Gastrocnemius medialis (tissue), 4 donors: ENCODE measurements around the gene ANXA9. TPM values are rescaled to one million over a fixed set of nuclear protein-coding genes. Genes with fewer than 3 reads are reported as not detected.
A peak's percentile ranks its signal among the peaks of the same experiment; 100 is the strongest.

Source experiments
- ATAC-seq, 2 donors: fragments of 150-250 bp; one replicate each; pipeline ENCODE4 v1.9.1; 2016
- DNase-seq, 2 donors: peaks; one replicate each; pipeline ENCODE4 v3.0.0-alpha.2; 2019
- H3K27ac ChIP-seq, 4 donors: fragments of 200-600 bp; sonication (generic); 1 replicate in 1 of 4; 2 replicates in 3 of 4; pipeline ENCODE4 v1.5.1; 2016 to 2018; ENCODE audit warnings: mild to moderate bottlenecking in 2 of 4, moderate library complexity in 1 of 4
- H3K27me3 ChIP-seq, 3 donors: fragments of 200-600 bp; sonication (generic) in 2 of 3; 1 replicate in 1 of 3; 2 replicates in 2 of 3; pipeline versions ENCODE4 v1.5.1 to v1.6.0; 2016 to 2019; ENCODE audit warnings: mild to moderate bottlenecking in 1 of 3, moderate library complexity in 1 of 3
- H3K36me3 ChIP-seq, 2 donors: fragments of 200-600 bp; sonication (generic) in 1 of 2; one replicate each; pipeline ENCODE4 v1.5.1; 2017 to 2018
- H3K4me1 ChIP-seq, 2 donors: fragments of 200-600 bp; sonication (generic) in 1 of 2; one replicate each; pipeline ENCODE4 v1.5.1; 2016 to 2017; ENCODE audit warnings: mild to moderate bottlenecking in 2 of 2
- H3K4me3 ChIP-seq, 4 donors: fragments of 200-600 bp; sonication (generic) in 3 of 4; 1 replicate in 1 of 4; 2 replicates in 3 of 4; pipeline ENCODE4 v1.5.1; 2016 to 2019; ENCODE audit warnings: mild to moderate bottlenecking in 2 of 4
- H3K9me3 ChIP-seq, 3 donors: fragments of 200-600 bp; sonication (generic) in 2 of 3; 1 replicate in 1 of 3; 2 replicates in 2 of 3; pipeline ENCODE4 v1.5.1; 2016 to 2019
- POLR2A ChIP-seq, 2 donors: fragments of 450-650 bp; IDR thresholded peaks; one replicate each; pipeline ENCODE4 v1.6.1; 2017; ENCODE audit warnings: antibody characterized with exemption in 2 of 2, mild to moderate bottlenecking in 2 of 2, moderate library complexity in 2 of 2
- in situ Hi-C, 4 donors: fragments of 200-750 bp; cut with MboI; loops; one replicate each; pipeline versions ENCODE4 v1.15.0 to v1.8.0; 2017; ENCODE audit warnings: low sequenced_read_pairs in 4 of 4
- intact Hi-C: fragments of 100-400 bp; cut with DNase I; formaldehyde crosslinking; loops from one replicate; pipeline ENCODE4 v1.15.1; 2023; ENCODE audit warnings: low total_unique reads
- total RNA-seq, 4 donors: library from RNA; depleted of rRNA; stranded (reverse); fragments of >200 nt; gene quantifications; one replicate each; pipeline versions ENCODE4 v1.1.0 to v1.2.3, GENCODE V29; 2016
- TF ChIP-seq, protein P1 (sequence below), 5 experiments: fragments of 450-650 bp in 3 of 5; fragments of 200-600 bp in 2 of 5; sonication (generic) in 2 of 5; IDR thresholded peaks in 4 of 5; conservative IDR thresholded peaks in 1 of 5; 1 replicate in 4 of 5; 2 replicates in 1 of 5; pipeline ENCODE4 v1.5.1; 2016 to 2019; ENCODE audit warnings: antibody characterized with exemption in 5 of 5, mild to moderate bottlenecking in 3 of 5, moderate library complexity in 3 of 5

ANXA9 gene
- total RNA-seq, 4 donors from 2014 or later = not detected

DNA sequence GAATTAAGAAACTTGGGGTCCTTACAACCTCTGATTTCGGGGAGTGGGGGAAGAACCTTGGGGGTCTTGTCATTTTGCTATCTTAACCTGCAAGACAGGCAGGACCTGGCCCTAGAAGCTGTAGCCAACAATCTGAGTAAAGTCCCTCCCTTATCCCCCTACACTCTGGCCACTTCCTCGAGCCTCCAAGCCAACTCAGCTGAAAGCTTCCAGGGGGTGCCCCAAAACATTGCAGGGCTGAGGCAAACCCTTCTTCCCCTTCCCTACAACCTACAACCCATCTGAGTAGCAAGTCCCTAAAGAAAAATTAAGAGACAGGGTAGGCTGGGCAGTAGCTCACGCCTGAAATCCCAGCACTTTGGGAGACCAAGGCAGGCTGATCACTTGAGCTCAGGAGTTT, 12.5 kb upstream of the ANXA9 start:
- no peak overlapping the region for H3K27ac ChIP-seq
- TF ChIP-seq, protein P1, sequence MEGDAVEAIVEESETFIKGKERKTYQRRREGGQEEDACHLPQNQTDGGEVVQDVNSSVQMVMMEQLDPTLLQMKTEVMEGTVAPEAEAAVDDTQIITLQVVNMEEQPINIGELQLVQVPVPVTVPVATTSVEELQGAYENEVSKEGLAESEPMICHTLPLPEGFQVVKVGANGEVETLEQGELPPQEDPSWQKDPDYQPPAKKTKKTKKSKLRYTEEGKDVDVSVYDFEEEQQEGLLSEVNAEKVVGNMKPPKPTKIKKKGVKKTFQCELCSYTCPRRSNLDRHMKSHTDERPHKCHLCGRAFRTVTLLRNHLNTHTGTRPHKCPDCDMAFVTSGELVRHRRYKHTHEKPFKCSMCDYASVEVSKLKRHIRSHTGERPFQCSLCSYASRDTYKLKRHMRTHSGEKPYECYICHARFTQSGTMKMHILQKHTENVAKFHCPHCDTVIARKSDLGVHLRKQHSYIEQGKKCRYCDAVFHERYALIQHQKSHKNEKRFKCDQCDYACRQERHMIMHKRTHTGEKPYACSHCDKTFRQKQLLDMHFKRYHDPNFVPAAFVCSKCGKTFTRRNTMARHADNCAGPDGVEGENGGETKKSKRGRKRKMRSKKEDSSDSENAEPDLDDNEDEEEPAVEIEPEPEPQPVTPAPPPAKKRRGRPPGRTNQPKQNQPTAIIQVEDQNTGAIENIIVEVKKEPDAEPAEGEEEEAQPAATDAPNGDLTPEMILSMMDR (IDR thresholded peaks at IDR 0.05 in 4 of 5, conservative IDR thresholded peaks at IDR 0.05 in 1 of 5) = no peak
- TF ChIP-seq POLR2A (IDR thresholded peaks at IDR 0.05) = no peak
- H3K4me3 ChIP-seq = no peak overlapping the region
- DNase-seq (no peak), ATAC-seq (no peak)
- intact Hi-C loops = loop anchor here (5.0 kb wide), 2 partner anchors 38 to 407 kb away; partner anchors contain the start of genes MINDY1 and PRUNE1
- in situ Hi-C loops = no loop called here
- no peaks in the 10 kb centered on the region for H3K9me3 ChIP-seq
- no peaks in the 10 kb centered on the region for H3K27me3 ChIP-seq
- peaks cover 2 to 48% of the 10 kb centered on the region in 2 donors for H3K36me3 ChIP-seq
- peaks cover 34% of the 10 kb centered on the region in 2 donors for H3K4me1 ChIP-seq

DNA sequence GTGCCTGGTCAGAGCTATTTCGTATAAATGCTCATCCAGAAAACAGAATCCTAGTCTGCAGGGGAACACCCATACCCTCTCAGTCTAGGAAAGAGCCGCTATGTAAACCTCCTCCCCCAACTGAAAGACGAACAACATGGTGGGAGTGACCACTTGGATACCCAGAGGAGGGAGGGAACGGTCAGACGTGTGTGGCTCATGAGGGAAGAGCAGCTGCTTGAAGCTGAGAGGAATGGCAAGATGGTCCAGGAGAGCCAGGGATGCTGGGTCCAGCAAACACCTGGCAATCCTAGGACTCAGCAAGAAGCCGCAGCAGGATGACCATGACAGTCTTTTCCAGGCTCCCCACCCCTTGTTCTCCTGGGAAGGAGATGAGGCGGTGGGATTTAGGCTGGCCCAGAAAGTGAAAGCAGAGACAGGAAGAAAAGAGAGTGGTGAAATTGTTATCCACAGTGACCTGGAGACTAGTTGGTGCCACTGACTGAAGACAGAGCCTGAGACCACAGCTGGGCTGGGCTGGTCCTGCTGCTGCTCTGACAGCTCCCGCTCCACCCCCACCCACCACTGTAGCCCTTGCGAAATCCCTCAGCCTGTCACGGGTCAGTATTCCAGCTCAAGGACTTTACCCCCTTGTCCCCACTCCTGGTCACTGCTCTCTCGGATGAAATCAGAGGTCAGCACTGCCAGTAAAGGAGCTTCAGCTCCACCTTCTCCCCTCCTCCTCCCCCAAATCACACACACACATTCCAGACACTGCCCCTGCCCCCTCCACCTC, 11.1 kb upstream of the ANXA9 start:
- H3K27ac ChIP-seq = peak overlapping the region; percentile 89 to 96 (median 92)
- H3K4me1 ChIP-seq = peaks cover 34 to 38% of the 10 kb centered on the region in 2 donors
- peak; percentile 68 to 90 for DNase-seq
- H3K4me3 ChIP-seq = no peak overlapping the region
- in situ Hi-C loops (no loop called here), intact Hi-C loops (loop anchor here (5.0 kb wide), 2 partner anchors 36 to 409 kb away; partner anchors contain the start of genes MINDY1 and PRUNE1)
- ATAC-seq = peak; percentile 53 to 63
- TF ChIP-seq POLR2A (IDR thresholded peaks at IDR 0.05) = peak in 1 of 2 donors; percentile 46
- TF ChIP-seq, protein P1 (IDR thresholded peaks at IDR 0.05 in 4 of 5, conservative IDR thresholded peaks at IDR 0.05 in 1 of 5) = no peak
- H3K27me3 ChIP-seq = no peaks in the 10 kb centered on the region
- no peaks in the 10 kb centered on the region for H3K9me3 ChIP-seq
- peaks cover 2 to 34% of the 10 kb centered on the region in 2 donors for H3K36me3 ChIP-seq

DNA sequence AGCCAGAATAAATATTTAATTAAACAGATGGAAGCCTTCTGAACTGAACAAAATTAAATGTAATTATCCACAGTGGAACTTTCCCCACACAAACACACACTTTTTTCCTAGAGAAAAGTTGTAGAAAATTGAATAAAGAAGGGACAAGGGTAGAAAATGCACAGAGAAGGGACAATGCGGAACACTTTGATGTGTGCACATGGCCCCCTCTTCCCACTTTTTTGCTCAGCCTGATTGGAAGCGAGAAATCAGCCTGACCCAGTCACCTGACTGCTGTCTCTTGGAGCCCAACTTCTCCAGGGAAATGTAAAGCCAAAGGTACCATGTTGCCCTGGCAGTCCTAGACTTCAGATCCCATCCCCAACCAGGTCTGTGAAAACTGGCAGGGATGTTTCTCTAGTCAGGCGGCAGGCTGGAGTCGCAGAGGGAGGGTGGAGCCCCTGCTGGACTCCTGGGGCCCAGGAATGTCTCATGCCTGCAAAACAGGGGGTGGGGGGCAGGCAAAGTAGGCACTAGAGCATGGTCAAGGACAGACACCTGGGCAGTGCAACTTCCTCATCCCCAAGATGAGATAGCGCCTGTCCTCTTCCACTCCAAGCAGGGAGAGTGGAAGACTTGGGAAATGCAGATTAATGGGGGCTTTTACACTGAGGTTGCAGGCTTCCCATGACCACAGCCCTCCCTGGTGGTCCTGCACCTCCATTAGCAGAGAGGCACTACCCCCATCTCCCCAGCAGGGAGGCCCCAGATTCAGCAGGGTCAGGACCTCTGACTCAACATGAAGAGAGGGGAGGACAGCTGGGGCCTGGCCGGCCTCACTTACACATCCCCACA, 10.3 kb upstream of the ANXA9 start:
- intact Hi-C loops (loop anchor here (5.0 kb wide), 2 partner anchors 36 to 409 kb away; partner anchors contain the start of genes MINDY1 and PRUNE1), in situ Hi-C loops (no loop called here)
- H3K27me3 ChIP-seq = no peaks in the 10 kb centered on the region
- peak overlapping the region in 1 of 4 donors; percentile 25 for H3K4me3 ChIP-seq
- H3K4me1 ChIP-seq = peaks cover 35 to 38% of the 10 kb centered on the region in 2 donors
- ATAC-seq (no peak), DNase-seq (no peak)
- no peaks in the 10 kb centered on the region for H3K9me3 ChIP-seq
- peak overlapping the region; percentile 89 to 96 (median 92) for H3K27ac ChIP-seq
- no peak for TF ChIP-seq POLR2A (IDR thresholded peaks at IDR 0.05)
- TF ChIP-seq, protein P1 (IDR thresholded peaks at IDR 0.05 in 4 of 5, conservative IDR thresholded peaks at IDR 0.05 in 1 of 5) = no peak
- H3K36me3 ChIP-seq = peaks cover 0 to 26% of the 10 kb centered on the region in 2 donors

DNA sequence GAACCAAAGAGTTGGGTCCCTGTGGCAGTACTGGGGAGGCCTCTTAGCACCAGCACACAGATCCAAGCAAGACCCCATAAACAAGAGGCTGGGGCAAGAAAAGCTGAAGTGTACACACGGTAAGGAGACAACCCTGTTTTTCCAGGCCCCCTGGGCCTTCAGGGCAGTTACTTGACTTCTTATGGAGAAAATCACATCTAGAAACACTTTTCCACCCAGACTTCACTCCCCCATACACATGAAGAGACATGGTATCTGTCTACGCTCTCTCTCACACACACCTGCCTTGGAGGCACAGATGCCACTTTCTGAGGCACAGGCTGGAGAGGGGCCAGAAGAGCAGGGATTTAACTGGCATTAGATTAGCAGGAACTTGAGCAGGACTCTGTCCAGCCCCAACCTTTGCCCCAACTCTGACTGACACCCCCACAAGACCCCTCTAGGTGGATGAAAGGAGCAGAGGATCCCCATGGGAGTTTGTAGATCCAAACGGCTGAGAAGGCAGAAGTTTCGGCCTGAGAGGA, 9.6 kb upstream of the ANXA9 start:
- TF ChIP-seq POLR2A (IDR thresholded peaks at IDR 0.05) = no peak
- TF ChIP-seq, protein P1 (IDR thresholded peaks at IDR 0.05 in 4 of 5, conservative IDR thresholded peaks at IDR 0.05 in 1 of 5) = no peak
- intact Hi-C loops (loop anchor here (5.0 kb wide), 2 partner anchors 35 to 410 kb away; partner anchors contain the start of genes MINDY1 and PRUNE1), in situ Hi-C loops (no loop called here)
- ATAC-seq (no peak), DNase-seq (peak in 1 of 2 donors; percentile 28)
- no peaks in the 10 kb centered on the region for H3K27me3 ChIP-seq
- H3K36me3 ChIP-seq = peaks cover 0 to 19% of the 10 kb centered on the region in 2 donors
- H3K27ac ChIP-seq = peak overlapping the region; percentile 89 to 96 (median 92)
- no peaks in the 10 kb centered on the region for H3K9me3 ChIP-seq
- H3K4me3 ChIP-seq = peak overlapping the region in 1 of 4 donors; percentile 91
- H3K4me1 ChIP-seq = peaks cover 40 to 45% of the 10 kb centered on the region in 2 donors
